T-helper 1 cell treated with Interleukin-12 subunit alpha and Interleukin-12 subunit beta and Interleukin-4 antibody, amounts not matched to agents 30 ng/mL and 1 ng/mL, for 36 hours (primary cell): ENCODE results near the gene VPS13A. TPM values are rescaled to one million over a fixed set of nuclear protein-coding genes. Genes with fewer than 3 reads are reported as not detected.
"Not testable (repeated sequence)": the region's sequence is repeated elsewhere in the genome, so short reads cannot be mapped to it uniquely, and the experiment has no call there.

ENCODE experiments used
- intact Hi-C: fragments of 100-400 bp; cut with micrococcal nuclease; formaldehyde crosslinking; loops from one replicate; pipeline ENCODE4 v1.15.1; 2024
- total RNA-seq: library from RNA; stranded (reverse); gene quantifications from 2 replicates; pipeline ENCODE4 v1.2.3, GENCODE V29; 2022

The VPS13A gene
- total RNA-seq, 1 donor from 2014 or later = 52.3 TPM

GRCh38 chr9:77180056-77180455 lies 2.7 kb downstream of the VPS13A start:
- intact Hi-C loops = loop anchor here (1.0 kb wide), 1 partner anchor 10 kb away; no protein-coding TSS in a partner anchor

DNA sequence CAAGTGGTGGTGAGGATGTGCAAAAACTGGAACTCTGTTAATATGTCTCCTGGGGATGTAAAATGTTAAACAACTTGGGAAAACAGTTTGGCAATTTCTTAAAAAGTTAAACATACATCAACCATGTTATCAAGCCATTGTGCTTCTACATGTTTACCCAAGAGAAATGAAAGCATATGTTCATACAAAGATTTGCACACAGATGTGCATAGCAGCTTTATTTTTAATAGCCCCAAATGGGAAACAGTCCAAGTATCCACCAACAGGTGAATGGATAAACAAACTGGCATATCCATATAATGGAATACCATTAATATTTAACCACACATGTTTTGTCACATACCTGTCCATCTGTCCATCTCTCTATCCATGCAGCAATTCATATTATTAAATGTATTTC lies 6.2 kb downstream of the VPS13A start:
- intact Hi-C loops = no loop called here

- intact Hi-C loops = no loop called here
Measured at GRCh38 chr9:77188242-77188641, 10.9 kb downstream of the VPS13A start.

- intact Hi-C loops = loop anchor here (5.0 kb wide), 1 partner anchor 103 kb away; no protein-coding TSS in a partner anchor
Measured at GRCh38 chr9:77194423-77194822, 17.1 kb downstream of the VPS13A start.

DNA sequence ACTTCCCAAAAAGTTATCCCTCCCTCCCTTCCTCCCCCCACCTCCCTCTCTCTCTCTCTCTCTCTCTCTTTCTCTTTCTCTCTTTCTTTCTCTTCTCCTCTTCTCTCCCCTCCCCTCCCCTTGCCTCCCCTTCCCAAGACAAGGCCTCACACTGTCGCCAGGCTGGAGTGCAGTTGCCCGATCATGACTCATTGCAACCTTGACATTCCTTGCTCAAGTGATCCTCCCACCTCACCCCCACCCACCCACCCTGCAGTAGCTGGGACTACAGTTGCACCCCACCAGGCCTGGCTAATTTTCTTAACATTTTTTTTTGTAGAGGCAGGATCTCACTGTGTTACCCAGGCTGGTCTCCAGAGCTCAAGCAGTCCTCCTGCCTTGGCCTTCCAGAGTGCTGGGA lies 32.8 kb downstream of the VPS13A start:
- intact Hi-C loops = no loop called here

GRCh38 chr9:77211561-77211960 lies 34.2 kb downstream of the VPS13A start:
- intact Hi-C loops = no loop called here

- intact Hi-C loops = no loop called here
Measured at GRCh38 chr9:77212801-77213200, 35.5 kb downstream of the VPS13A start.

GRCh38 chr9:77215874-77216273 lies 38.5 kb downstream of the VPS13A start:
- intact Hi-C loops = loop anchor here (1.0 kb wide), 1 partner anchor 49 kb away; no protein-coding TSS in a partner anchor

GRCh38 chr9:77218612-77219011 lies 41.3 kb downstream of the VPS13A start:
- intact Hi-C loops = no loop called here

DNA sequence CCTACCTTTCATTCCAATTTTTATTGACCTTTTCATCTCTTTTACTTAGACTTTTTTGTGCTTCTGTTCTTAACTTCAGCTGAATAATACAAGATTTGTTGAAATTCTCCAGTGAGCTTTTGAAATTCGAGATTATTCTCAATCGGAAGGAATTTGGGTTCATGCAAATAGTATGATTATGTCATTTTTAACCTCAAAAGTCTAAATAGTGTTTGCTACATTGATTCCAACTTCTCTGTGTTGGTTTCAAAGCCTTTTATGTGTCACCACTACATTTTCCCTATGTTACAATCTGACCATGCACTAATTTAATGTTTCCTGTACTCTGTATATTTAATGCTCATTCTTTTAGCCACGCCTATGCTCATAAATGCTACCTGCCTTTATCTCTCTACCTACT lies 44.1 kb downstream of the VPS13A start:
- intact Hi-C loops = no loop called here

DNA sequence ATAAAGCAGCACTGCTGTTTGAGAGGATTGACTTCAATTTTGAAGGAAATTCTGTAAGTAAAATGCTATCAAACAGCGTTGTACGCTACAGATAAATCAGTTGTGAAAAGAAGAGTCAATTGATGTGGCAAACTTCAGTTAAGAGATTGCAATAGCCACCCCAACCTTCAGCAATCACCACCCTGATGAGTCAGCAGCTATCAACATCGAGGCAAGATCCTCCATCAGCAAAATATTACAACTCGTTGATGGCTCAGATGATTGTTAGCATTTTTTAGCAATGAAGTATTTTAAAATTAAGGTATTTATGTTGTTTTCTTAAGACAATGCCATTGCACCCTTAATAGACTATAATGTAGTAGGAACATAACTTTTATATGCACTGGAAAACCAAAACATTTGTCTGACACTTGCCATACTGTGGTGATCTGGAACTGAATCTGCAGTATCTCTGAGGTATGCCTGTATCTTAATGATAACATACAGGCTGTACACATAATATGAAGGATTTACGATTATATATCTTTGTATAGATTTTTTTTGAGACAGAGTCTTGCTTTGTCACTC lies 47.5 kb downstream of the VPS13A start:
- intact Hi-C loops = no loop called here

- intact Hi-C loops = no loop called here
Measured at GRCh38 chr9:77236693-77237092, 59.4 kb downstream of the VPS13A start.

DNA sequence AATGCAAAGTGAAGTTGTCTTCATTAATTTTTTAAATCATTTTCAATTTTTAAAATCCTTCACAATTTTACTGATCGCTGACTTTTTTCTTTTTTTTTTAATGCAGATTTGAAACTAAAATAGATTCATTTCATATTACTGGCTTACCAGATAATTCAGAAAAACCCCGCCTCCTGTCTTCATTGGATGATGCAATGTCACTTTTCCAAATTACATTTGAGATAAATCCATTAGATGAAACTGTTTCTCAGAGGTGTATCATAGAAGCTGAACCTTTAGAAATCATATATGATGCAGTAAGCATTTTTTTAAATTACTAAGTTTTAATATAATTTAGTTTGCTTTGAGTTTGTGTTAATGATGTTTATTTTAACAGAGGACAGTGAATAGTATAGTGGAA lies 60.6 kb downstream of the VPS13A start:
- intact Hi-C loops = no loop called here

- intact Hi-C loops = no loop called here
Measured at GRCh38 chr9:77251050-77251449, 73.7 kb downstream of the VPS13A start.

GRCh38 chr9:77257275-77257674 lies 79.9 kb downstream of the VPS13A start:
- intact Hi-C loops = no loop called here

DNA sequence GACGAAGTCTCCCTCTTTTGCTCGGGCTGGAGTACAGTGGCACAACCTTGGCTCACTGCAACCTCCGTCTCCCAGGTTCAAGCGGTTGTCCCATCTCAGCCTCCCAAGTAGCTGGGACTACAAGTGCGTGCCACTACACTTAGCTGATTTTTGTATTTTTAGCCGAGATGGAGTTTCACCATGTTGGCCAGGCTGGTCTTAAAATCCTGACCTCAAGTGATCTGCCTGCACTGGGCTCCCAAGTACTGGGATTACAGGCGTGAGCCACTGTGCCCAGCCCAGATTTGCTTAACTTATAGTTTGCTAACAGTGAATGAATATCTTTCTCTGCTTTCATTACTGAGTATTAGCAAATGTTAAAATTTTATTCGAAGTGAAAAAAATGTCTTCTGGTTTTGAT lies 84.3 kb downstream of the VPS13A start:
- intact Hi-C loops = no loop called here

DNA sequence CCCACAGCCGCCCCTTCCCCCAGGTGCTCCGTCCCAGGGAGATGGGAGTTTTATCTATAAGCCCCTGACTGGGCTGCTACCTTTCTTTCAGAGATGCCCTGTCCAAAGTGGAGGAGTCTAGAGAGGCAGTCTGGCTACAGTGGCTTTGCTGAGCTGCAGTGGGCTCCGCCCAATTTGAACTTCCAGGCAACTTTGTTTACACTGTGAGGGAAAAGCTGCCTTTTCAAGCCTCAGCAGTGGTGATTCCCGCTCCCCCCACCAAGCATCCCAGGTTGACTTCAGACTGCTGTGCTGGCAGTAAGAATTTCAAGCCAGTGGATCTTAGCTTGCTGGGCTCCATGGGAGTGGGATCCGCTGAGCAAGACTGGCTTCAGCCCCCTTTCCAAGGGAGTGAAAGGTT lies 90.4 kb downstream of the VPS13A start:
- intact Hi-C loops = not testable (repeated sequence)

DNA sequence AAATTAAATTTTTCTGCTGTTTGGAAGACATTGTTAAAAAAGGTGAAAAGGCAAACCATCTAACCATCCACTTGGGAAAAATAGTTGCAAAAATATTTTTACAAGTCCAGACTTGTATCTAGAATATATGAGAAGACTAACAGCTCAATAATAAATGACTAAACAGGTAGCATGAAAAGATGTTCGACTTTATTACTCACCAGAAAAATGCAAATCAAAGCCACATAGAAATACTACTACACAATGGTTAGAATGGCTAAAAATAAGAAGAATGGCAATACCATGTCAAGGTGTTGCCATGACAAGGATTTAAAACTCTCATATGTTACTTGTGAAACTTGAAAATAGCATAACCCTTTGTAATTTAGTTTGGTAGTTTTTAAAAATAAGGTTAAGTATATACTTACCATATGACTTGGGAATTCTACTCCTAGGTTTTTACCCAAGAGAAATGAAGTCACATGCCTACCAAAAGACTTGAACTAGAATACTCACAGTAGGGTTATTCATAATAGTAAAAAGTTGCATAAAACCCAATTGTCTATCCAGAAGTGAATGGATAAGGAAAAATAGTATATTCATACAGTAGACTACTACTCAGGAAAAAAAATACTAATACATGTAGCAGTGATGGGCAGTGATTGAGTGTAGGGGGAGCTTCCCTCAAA lies 93.8 kb downstream of the VPS13A start:
- intact Hi-C loops = loop anchor here (5.0 kb wide), 1 partner anchor 41 kb away; no protein-coding TSS in a partner anchor

DNA sequence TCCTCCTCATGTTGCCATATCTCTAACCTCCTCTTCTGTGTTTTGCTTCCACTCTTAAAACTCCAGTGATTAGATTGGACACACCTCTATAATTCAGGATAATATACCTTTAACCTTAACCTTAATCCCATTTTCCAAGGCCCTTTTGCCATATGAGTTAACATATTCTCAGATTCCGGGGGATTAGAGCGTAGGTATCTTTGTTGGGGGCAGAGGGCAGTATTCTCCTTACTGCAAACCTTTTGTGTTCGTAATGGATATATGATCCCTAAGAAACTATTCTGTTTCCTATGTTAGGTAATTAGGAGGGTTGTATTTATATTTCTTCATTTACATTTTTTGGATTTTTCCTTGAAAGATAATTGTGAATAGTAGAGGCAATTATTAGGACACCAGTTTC lies 99.5 kb downstream of the VPS13A start:
- intact Hi-C loops = no loop called here

GRCh38 chr9:77277719-77278118 lies 100.4 kb downstream of the VPS13A start:
- intact Hi-C loops = no loop called here

DNA sequence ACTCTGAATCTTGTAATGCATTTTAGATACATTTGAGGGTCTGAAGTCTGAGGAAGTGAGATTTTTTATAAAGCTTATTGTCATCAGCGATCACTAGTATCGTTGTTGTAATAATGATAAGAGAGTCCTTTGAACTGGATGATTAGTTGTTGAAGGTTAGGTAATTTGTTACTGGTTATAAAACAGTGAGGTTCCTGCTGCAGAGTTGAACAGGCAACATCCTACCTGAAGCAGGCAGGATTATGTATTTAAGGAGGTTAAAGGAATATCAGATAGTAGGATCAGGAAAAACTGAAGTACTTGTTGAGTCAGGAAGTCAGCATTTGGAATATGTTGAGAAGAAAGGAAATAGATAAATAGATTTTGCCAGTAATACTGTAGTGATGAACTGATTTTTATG lies 106.7 kb downstream of the VPS13A start:
- intact Hi-C loops = no loop called here

- intact Hi-C loops = no loop called here
Measured at GRCh38 chr9:77284616-77285015, 107.3 kb downstream of the VPS13A start.

GRCh38 chr9:77290373-77290772 lies 113.0 kb downstream of the VPS13A start:
- intact Hi-C loops = no loop called here
